IPS-15b (cell line): ENCODE data around the gene SPHKAP.
"Not testable (repeated sequence)": the region's sequence is repeated elsewhere in the genome, so short reads cannot be mapped to it uniquely, and the experiment has no call there.

Experiments used
- H3K27me3 ChIP-seq: one replicate; pipeline ENCODE4 v1.6.1; 2013; ENCODE audit warnings: low read length; ENCODE audit not compliant: control insufficient read depth, insufficient read depth
- H3K36me3 ChIP-seq: one replicate; pipeline ENCODE4 v1.6.1; 2013; ENCODE audit warnings: low read length; ENCODE audit not compliant: control insufficient read depth, insufficient read depth
- H3K4me1 ChIP-seq: one replicate; pipeline ENCODE4 v1.6.1; 2013; ENCODE audit warnings: mild to moderate bottlenecking, low read length; ENCODE audit not compliant: control insufficient read depth, insufficient read depth
- H3K4me3 ChIP-seq: one replicate; pipeline ENCODE4 v1.5.1; 2013; ENCODE audit warnings: low read depth, low read length
- H3K9ac ChIP-seq: one replicate; pipeline ENCODE4 v1.6.1; 2013; ENCODE audit warnings: low read depth, mild to moderate bottlenecking, low read length
- H3K9me3 ChIP-seq: one replicate; pipeline ENCODE4 v1.6.1; 2013; ENCODE audit warnings: mild to moderate bottlenecking, low read length; ENCODE audit not compliant: control insufficient read depth, insufficient read depth

Gene SPHKAP

GRCh38 chr2:228016402-228016801, 165.1 kb downstream of the SPHKAP start:
- H3K27me3 ChIP-seq: no peaks in the 10 kb centered on the region
- no peaks in the 10 kb centered on the region for H3K9me3 ChIP-seq
- H3K4me3 ChIP-seq: no peak overlapping the region
- H3K36me3 ChIP-seq: no peaks in the 10 kb centered on the region
- H3K9ac ChIP-seq: no peak overlapping the region
- H3K4me1 ChIP-seq: no peaks in the 10 kb centered on the region

- no peak overlapping the region for H3K9ac ChIP-seq
- H3K9me3 ChIP-seq: no peaks in the 10 kb centered on the region
- no peak overlapping the region for H3K4me3 ChIP-seq
- no peaks in the 10 kb centered on the region for H3K36me3 ChIP-seq
- H3K27me3 ChIP-seq: no peaks in the 10 kb centered on the region
- H3K4me1 ChIP-seq: no peaks in the 10 kb centered on the region
These were observed 165.7 kb downstream of the SPHKAP start for GRCh38 chr2:228015741-228016140.

GRCh38 chr2:227996366-227996765, 185.1 kb downstream of the SPHKAP start:
- Histone ChIP-seq H3K4me1 (no peaks in the 10 kb centered on the region), H3K27me3 (no peaks in the 10 kb centered on the region), H3K36me3 (no peaks in the 10 kb centered on the region), H3K9ac (no peak overlapping the region), H3K4me3 (no peak overlapping the region), H3K9me3 (no peaks in the 10 kb centered on the region)

- H3K9me3 ChIP-seq: no peaks in the 10 kb centered on the region
- no peaks in the 10 kb centered on the region for H3K27me3 ChIP-seq
- no peaks in the 10 kb centered on the region for H3K36me3 ChIP-seq
- no peak overlapping the region for H3K9ac ChIP-seq
- H3K4me3 ChIP-seq: no peak overlapping the region
- H3K4me1 ChIP-seq: no peaks in the 10 kb centered on the region
These were observed 190.6 kb downstream of the SPHKAP start for GRCh38 chr2:227990937-227991336.

GRCh38 chr2:227973241-227973640, 208.2 kb downstream of the SPHKAP start:
- no peaks in the 10 kb centered on the region for H3K9me3 ChIP-seq
- H3K36me3 ChIP-seq: no peaks in the 10 kb centered on the region
- no peaks in the 10 kb centered on the region for H3K27me3 ChIP-seq
- no peak overlapping the region for H3K9ac ChIP-seq
- no peaks in the 10 kb centered on the region for H3K4me1 ChIP-seq
- no peak overlapping the region for H3K4me3 ChIP-seq

- H3K9me3 ChIP-seq: no peaks in the 10 kb centered on the region
- H3K27me3 ChIP-seq: no peaks in the 10 kb centered on the region
- H3K36me3 ChIP-seq: no peaks in the 10 kb centered on the region
- no peaks in the 10 kb centered on the region for H3K4me1 ChIP-seq
- no peak overlapping the region for H3K9ac ChIP-seq
- H3K4me3 ChIP-seq: no peak overlapping the region
These were observed 209.8 kb downstream of the SPHKAP start for GRCh38 chr2:227971619-227972230.

GRCh38 chr2:227960317-227960716, 221.2 kb downstream of the SPHKAP start:
- Histone ChIP-seq H3K27me3 (no peaks in the 10 kb centered on the region), H3K4me3 (no peak overlapping the region)

GRCh38 chr2:227942965-227943364, 238.5 kb downstream of the SPHKAP start:
- H3K4me3 ChIP-seq: no peak overlapping the region
- peaks cover 2% of the 10 kb centered on the region for H3K4me1 ChIP-seq
- no peaks in the 10 kb centered on the region for H3K27me3 ChIP-seq

More at GRCh38 chr2:227960317-227960716, 221.2 kb downstream of the SPHKAP start:
- no peaks in the 10 kb centered on the region for H3K36me3 ChIP-seq
- no peak overlapping the region for H3K9ac ChIP-seq
- H3K4me1 ChIP-seq: no peaks in the 10 kb centered on the region
- H3K9me3 ChIP-seq: no peaks in the 10 kb centered on the region

GRCh38 chr2:227942021-227942420, 239.5 kb downstream of the SPHKAP start:
- H3K36me3 ChIP-seq: no peaks in the 10 kb centered on the region
- H3K9me3 ChIP-seq: no peaks in the 10 kb centered on the region
- no peaks in the 10 kb centered on the region for H3K27me3 ChIP-seq
- H3K4me1 ChIP-seq: peaks cover 2% of the 10 kb centered on the region
- H3K4me3 ChIP-seq: no peak overlapping the region
- H3K9ac ChIP-seq: no peak overlapping the region

More at GRCh38 chr2:227942965-227943364, 238.5 kb downstream of the SPHKAP start:
- no peaks in the 10 kb centered on the region for H3K36me3 ChIP-seq
- H3K9me3 ChIP-seq: no peaks in the 10 kb centered on the region
- no peak overlapping the region for H3K9ac ChIP-seq

- Histone ChIP-seq H3K4me3 (no peak overlapping the region), H3K27me3 (no peaks in the 10 kb centered on the region), H3K9ac (no peak overlapping the region)
These were observed 242.0 kb downstream of the SPHKAP start for GRCh38 chr2:227939271-227940027.

GRCh38 chr2:227936249-227936648, 245.2 kb downstream of the SPHKAP start:
- not testable (repeated sequence) for H3K9ac ChIP-seq, H3K36me3 ChIP-seq, H3K27me3 ChIP-seq, H3K4me3 ChIP-seq, H3K4me1 ChIP-seq, H3K9me3 ChIP-seq

More at GRCh38 chr2:227939271-227940027, 242.0 kb downstream of the SPHKAP start:
- Histone ChIP-seq H3K9me3 (no peaks in the 10 kb centered on the region), H3K36me3 (no peaks in the 10 kb centered on the region), H3K4me1 (peaks cover 2% of the 10 kb centered on the region)

- no peaks in the 10 kb centered on the region for H3K27me3 ChIP-seq
- no peak overlapping the region for H3K9ac ChIP-seq
- H3K4me1 ChIP-seq: no peaks in the 10 kb centered on the region
- no peak overlapping the region for H3K4me3 ChIP-seq
- no peaks in the 10 kb centered on the region for H3K36me3 ChIP-seq
- H3K9me3 ChIP-seq: no peaks in the 10 kb centered on the region
These were observed 247.6 kb downstream of the SPHKAP start for GRCh38 chr2:227933884-227934283.
